ENCODE measurements around the gene IL17REL. TPM values are rescaled to one million over a fixed set of nuclear protein-coding genes. Genes with fewer than 3 reads are reported as not detected.

The IL17REL gene
- total and polyA plus RNA-seq, 2 of the 13 experiments (the other 11 are each of a cell fraction or from before 2014, with no cell fraction given) = not detected

DNA sequence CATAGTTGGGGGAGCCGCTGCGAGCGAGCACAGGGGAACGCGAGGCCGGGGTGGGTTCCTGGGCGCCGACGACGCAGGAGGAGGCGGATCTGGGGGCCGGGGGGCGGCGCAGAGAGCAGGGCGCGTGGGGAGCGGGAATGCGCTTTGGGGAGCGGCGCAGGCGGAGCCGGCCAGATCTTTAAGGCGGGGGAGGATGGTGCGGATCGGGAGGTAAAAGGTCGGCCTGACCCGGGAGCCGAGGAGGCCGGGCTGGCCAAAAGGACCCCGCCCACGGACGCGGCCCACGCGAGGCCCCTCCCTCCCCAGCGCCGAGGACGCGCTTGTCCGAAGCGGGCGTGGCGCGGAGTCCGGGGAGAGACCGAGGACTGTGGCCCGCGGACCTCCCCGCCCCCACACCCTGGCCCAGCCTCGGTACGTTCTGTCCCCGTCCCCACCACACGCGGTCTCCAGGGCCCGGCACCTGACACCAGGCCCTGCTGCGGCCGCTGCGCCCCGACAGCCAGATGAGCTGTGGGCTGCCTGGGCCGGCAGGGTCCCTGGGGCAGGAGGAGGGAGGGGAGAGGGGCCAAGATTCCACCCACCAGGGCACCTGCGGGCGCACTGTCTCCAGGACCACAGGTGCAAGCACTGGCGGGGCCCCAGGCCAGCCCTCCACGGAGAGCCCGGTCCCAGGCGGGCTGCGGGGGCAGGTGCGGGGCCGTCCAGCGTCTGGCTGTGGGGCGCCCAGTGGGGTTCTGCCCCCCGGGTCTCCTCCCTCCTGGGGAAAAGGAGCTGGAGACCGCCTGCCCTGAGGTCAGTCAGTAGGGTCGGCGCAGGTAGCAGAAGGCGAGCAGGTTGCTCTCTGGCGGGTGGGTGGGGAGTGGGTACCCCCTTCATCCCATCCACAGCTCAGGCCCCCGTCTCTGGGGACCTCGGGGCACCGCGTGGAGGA, 41.1 kb downstream of the IL17REL start (continued):
- TF ChIP-seq, protein P1, sequence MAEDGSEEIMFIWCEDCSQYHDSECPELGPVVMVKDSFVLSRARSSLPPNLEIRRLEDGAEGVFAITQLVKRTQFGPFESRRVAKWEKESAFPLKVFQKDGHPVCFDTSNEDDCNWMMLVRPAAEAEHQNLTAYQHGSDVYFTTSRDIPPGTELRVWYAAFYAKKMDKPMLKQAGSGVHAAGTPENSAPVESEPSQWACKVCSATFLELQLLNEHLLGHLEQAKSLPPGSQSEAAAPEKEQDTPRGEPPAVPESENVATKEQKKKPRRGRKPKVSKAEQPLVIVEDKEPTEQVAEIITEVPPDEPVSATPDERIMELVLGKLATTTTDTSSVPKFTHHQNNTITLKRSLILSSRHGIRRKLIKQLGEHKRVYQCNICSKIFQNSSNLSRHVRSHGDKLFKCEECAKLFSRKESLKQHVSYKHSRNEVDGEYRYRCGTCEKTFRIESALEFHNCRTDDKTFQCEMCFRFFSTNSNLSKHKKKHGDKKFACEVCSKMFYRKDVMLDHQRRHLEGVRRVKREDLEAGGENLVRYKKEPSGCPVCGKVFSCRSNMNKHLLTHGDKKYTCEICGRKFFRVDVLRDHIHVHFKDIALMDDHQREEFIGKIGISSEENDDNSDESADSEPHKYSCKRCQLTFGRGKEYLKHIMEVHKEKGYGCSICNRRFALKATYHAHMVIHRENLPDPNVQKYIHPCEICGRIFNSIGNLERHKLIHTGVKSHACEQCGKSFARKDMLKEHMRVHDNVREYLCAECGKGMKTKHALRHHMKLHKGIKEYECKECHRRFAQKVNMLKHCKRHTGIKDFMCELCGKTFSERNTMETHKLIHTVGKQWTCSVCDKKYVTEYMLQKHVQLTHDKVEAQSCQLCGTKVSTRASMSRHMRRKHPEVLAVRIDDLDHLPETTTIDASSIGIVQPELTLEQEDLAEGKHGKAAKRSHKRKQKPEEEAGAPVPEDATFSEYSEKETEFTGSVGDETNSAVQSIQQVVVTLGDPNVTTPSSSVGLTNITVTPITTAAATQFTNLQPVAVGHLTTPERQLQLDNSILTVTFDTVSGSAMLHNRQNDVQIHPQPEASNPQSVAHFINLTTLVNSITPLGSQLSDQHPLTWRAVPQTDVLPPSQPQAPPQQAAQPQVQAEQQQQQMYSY (CRISPR knock-in tag; IDR thresholded peaks at IDR 0.05) = no peak; the same call in 1 of the 2 replicates
- TF ChIP-seq ZNF678 (CRISPR knock-in tag; IDR thresholded peaks at IDR 0.05) (no peak), ERF (CRISPR knock-in tag; IDR thresholded peaks at IDR 0.05) (no peak), GABPA (IDR thresholded peaks at IDR 0.05; ENCODE audit: low read depth, low read length) (no peak), GABPA (CRISPR knock-in tag; IDR thresholded peaks at IDR 0.05; ENCODE audit: low read depth) (no peak), ZIK1 (CRISPR knock-in tag; IDR thresholded peaks at IDR 0.05; ENCODE audit: borderline replicate concordance, low read depth) (no peak), CREB1 (IDR thresholded peaks at IDR 0.05) (no peak), CREB1 (CRISPR knock-in tag; IDR thresholded peaks at IDR 0.05) (no peak), SP2 (CRISPR knock-in tag; IDR thresholded peaks at IDR 0.05) (no peak), ZNF556 (CRISPR knock-in tag; IDR thresholded peaks at IDR 0.05; ENCODE audit: borderline replicate concordance) (0 out of 2 replicates have a peak, but pooled peaks have one; percentile 6), U2AF2 (IDR thresholded peaks at IDR 0.05; ENCODE audit: low read depth, low read length) (no peak), KLF13 (CRISPR knock-in tag; IDR thresholded peaks at IDR 0.05) (no peak), ZNF839 (CRISPR knock-in tag; IDR thresholded peaks at IDR 0.05; ENCODE audit: borderline replicate concordance) (no peak), ZSCAN9 (CRISPR knock-in tag; IDR thresholded peaks at IDR 0.05; ENCODE audit: borderline replicate concordance) (no peak), GZF1 (CRISPR knock-in tag; IDR thresholded peaks at IDR 0.05) (no peak), ZFP36L1 (CRISPR knock-in tag; IDR thresholded peaks at IDR 0.05) (no peak), EHMT2 (IDR thresholded peaks at IDR 0.05; ENCODE audit: borderline replicate concordance, low read depth, low read length) (no peak), ZNF550 (CRISPR knock-in tag; IDR thresholded peaks at IDR 0.05; ENCODE audit: borderline replicate concordance) (no peak), RXRA (CRISPR knock-in tag; IDR thresholded peaks at IDR 0.05) (no peak; the same call in 1 of the 2 replicates), MLLT10 (CRISPR knock-in tag; IDR thresholded peaks at IDR 0.05) (no peak)
- TF ChIP-seq, protein P2, sequence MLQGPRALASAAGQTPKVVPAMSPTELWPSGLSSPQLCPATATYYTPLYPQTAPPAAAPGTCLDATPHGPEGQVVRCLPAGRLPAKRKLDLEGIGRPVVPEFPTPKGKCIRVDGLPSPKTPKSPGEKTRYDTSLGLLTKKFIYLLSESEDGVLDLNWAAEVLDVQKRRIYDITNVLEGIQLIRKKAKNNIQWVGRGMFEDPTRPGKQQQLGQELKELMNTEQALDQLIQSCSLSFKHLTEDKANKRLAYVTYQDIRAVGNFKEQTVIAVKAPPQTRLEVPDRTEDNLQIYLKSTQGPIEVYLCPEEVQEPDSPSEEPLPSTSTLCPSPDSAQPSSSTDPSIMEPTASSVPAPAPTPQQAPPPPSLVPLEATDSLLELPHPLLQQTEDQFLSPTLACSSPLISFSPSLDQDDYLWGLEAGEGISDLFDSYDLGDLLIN (CRISPR knock-in tag; IDR thresholded peaks at IDR 0.05; ENCODE audit: borderline replicate concordance) = no peak
- TF ChIP-seq, protein P3, sequence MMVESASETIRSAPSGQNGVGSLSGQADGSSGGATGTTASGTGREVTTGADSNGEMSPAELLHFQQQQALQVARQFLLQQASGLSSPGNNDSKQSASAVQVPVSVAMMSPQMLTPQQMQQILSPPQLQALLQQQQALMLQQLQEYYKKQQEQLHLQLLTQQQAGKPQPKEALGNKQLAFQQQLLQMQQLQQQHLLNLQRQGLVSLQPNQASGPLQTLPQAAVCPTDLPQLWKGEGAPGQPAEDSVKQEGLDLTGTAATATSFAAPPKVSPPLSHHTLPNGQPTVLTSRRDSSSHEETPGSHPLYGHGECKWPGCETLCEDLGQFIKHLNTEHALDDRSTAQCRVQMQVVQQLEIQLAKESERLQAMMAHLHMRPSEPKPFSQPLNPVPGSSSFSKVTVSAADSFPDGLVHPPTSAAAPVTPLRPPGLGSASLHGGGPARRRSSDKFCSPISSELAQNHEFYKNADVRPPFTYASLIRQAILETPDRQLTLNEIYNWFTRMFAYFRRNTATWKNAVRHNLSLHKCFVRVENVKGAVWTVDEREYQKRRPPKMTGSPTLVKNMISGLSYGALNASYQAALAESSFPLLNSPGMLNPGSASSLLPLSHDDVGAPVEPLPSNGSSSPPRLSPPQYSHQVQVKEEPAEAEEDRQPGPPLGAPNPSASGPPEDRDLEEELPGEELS (CRISPR knock-in tag; IDR thresholded peaks at IDR 0.05) = no peak

All from HepG2 (cell line).